Spinal cord (tissue), 10 donors: Measurements from ENCODE around the gene ARL13A. TPM values are rescaled to one million over a fixed set of nuclear protein-coding genes. Genes with fewer than 3 reads are reported as not detected.
A peak's percentile ranks its signal among the peaks of the same experiment; 100 is the strongest.

Source experiments
- DNase-seq, 6 donors: peaks; one replicate each; pipeline versions ENCODE4 v3.0.0 to v3.0.0-alpha.2; 2013 to 2015; ENCODE audit warnings: low spot score in 6 of 6, low read depth in 4 of 6
- H3K27ac ChIP-seq: one replicate; pipeline ENCODE4 v1.5.1; 2013; ENCODE audit warnings: low read depth, low read length, control low read depth
- H3K27me3 ChIP-seq: one replicate; pipeline ENCODE4 v1.6.1; 2013; ENCODE audit warnings: low read length; ENCODE audit not compliant: control insufficient read depth, insufficient read depth
- H3K36me3 ChIP-seq: one replicate; pipeline ENCODE4 v1.6.1; 2013; ENCODE audit warnings: low read length; ENCODE audit not compliant: control insufficient read depth, insufficient read depth
- H3K4me1 ChIP-seq: one replicate; pipeline ENCODE4 v1.6.1; 2013; ENCODE audit warnings: low read length; ENCODE audit not compliant: control insufficient read depth, insufficient read depth
- H3K4me3 ChIP-seq: one replicate; pipeline ENCODE4 v1.5.1; 2013; ENCODE audit warnings: low read depth, low read length, control low read depth
- H3K9me3 ChIP-seq: one replicate; pipeline ENCODE4 v1.6.1; 2013; ENCODE audit warnings: low read length; ENCODE audit not compliant: control insufficient read depth, insufficient read depth
- WGBS: methylation state at CpG from one replicate; pipeline ENCODE4 v1.1.5; 2013; ENCODE audit warnings: missing lambda C conversion rate; ENCODE audit not compliant: insufficient coverage; 5-methylcytosine and 5-hydroxymethylcytosine counted together
- long read RNA-seq, 4 donors: transcript quantifications; one replicate each; lab custom pipeline, GENCODE V29; 2026
- polyA plus RNA-seq, 2 donors: library from polyadenylated mRNA; unstranded; fragments of 120-200 nt; gene quantifications; one replicate each; pipeline ENCODE4 v1.2.1, GENCODE V29; 2013; ENCODE audit not compliant: insufficient read length in 2 of 2
- total RNA-seq, 2 donors: library from RNA; depleted of rRNA in 1 of 2; stranded (reverse); fragments of 120-200 nt in 1 of 2; fragments of >200 nt in 1 of 2; gene quantifications; one replicate each; pipeline versions ENCODE4 v1.2.3 to v1.2.4, GENCODE V29; 2013 to 2014
- donor health status: healthy.

ARL13A gene
- total RNA-seq (not detected), polyA plus RNA-seq (under 1 TPM; 0.24 to 0.39 TPM)
- long read RNA-seq, donor 1, result 0 reads
- long read RNA-seq, donor 2, result 0 reads
- long read RNA-seq, donor 3, result 0 reads
- long read RNA-seq, donor 4, result 0 reads

- Histone ChIP-seq H3K36me3 (no peaks in the 10 kb centered on the region), H3K27ac (no peak within 1 kb of the TSS), H3K4me1 (no peaks in the 10 kb centered on the region), H3K4me3 (no peak within 1 kb of the TSS), H3K9me3 (no peaks in the 10 kb centered on the region), H3K27me3 (no peaks in the 10 kb centered on the region)
- WGBS, result 71% methylated on average over 1 of the region's 2 CpGs
- DNase-seq, result no peak
Measured at GRCh38 chrX:100969408-100969807, at the start of gene ARL13A. Gene ARL13A (plus strand): TSS chrX:100969708. CDS start chrX:100973690, 3,982 bp downstream.

GRCh38 chrX:100924375-100924774 lies 45.1 kb upstream of the ARL13A start:
- no CpG with 5 or more reads among the region's 3 CpGs for WGBS
- H3K4me1 ChIP-seq, result peaks cover 9% of the 10 kb centered on the region
- H3K4me3 ChIP-seq, result no peak overlapping the region
- no peak for DNase-seq
- H3K27ac ChIP-seq, result no peak overlapping the region
- H3K27me3 ChIP-seq, result peaks cover 5% of the 10 kb centered on the region
- H3K9me3 ChIP-seq, result no peaks in the 10 kb centered on the region
- no peaks in the 10 kb centered on the region for H3K36me3 ChIP-seq

- DNase-seq, result no peak
- 71% methylated on average over 1 of the region's 2 CpGs for WGBS
- H3K4me3 ChIP-seq, result no peak overlapping the region
- no peaks in the 10 kb centered on the region for H3K36me3 ChIP-seq
- no peak overlapping the region for H3K27ac ChIP-seq
- peaks cover 10% of the 10 kb centered on the region for H3K4me1 ChIP-seq
- H3K27me3 ChIP-seq, result peaks cover 5% of the 10 kb centered on the region
- no peaks in the 10 kb centered on the region for H3K9me3 ChIP-seq
Measured at GRCh38 chrX:100926453-100926852, 43.1 kb upstream of the ARL13A start.

GRCh38 chrX:100928660-100929613 lies 40.6 kb upstream of the ARL13A start, which contains the start of gene XKRX:
Gene XKRX (minus strand): TSS chrX:100928917. CDS start chrX:100928304, 613 bp downstream.
- Histone ChIP-seq H3K4me3 (peak within 1 kb of the TSS; percentile 18), H3K27me3 (peaks cover 5% of the 10 kb centered on the region), H3K9me3 (no peaks in the 10 kb centered on the region), H3K4me1 (peaks cover 10% of the 10 kb centered on the region), H3K27ac (no peak within 1 kb of the TSS), H3K36me3 (no peaks in the 10 kb centered on the region)
- 26% methylated on average over 47 of the region's 51 CpGs for WGBS
- DNase-seq, result peak in 2 of 6 donors; percentile 20 to 44

- Histone ChIP-seq H3K36me3 (no peaks in the 10 kb centered on the region), H3K9me3 (no peaks in the 10 kb centered on the region), H3K27me3 (peaks cover 5% of the 10 kb centered on the region), H3K4me1 (peaks cover 10% of the 10 kb centered on the region), H3K27ac (no peak overlapping the region), H3K4me3 (no peak overlapping the region)
- no peak for DNase-seq
- WGBS, result 78% methylated on average over 4 of the region's 4 CpGs
Measured at GRCh38 chrX:100931218-100931924, 38.1 kb upstream of the ARL13A start.

- 86% methylated on average over 1 of the region's 3 CpGs for WGBS
- Histone ChIP-seq H3K4me1 (peaks cover 10% of the 10 kb centered on the region), H3K9me3 (no peaks in the 10 kb centered on the region), H3K36me3 (no peaks in the 10 kb centered on the region), H3K27ac (no peak overlapping the region), H3K27me3 (peaks cover 5% of the 10 kb centered on the region), H3K4me3 (no peak overlapping the region)
- DNase-seq, result no peak
Measured at GRCh38 chrX:100931925-100932285, 37.6 kb upstream of the ARL13A start.

GRCh38 chrX:100935767-100936166 lies 33.7 kb upstream of the ARL13A start:
- H3K27ac ChIP-seq, result no peak overlapping the region
- no peak overlapping the region for H3K4me3 ChIP-seq
- DNase-seq, result no peak
- no peaks in the 10 kb centered on the region for H3K9me3 ChIP-seq
- no peaks in the 10 kb centered on the region for H3K4me1 ChIP-seq
- H3K36me3 ChIP-seq, result no peaks in the 10 kb centered on the region
- no CpG with 5 or more reads among the region's 2 CpGs for WGBS
- H3K27me3 ChIP-seq, result no peaks in the 10 kb centered on the region

- Histone ChIP-seq H3K9me3 (no peaks in the 10 kb centered on the region), H3K4me3 (no peak overlapping the region), H3K27me3 (no peaks in the 10 kb centered on the region), H3K36me3 (no peaks in the 10 kb centered on the region), H3K27ac (no peak overlapping the region), H3K4me1 (no peaks in the 10 kb centered on the region)
- DNase-seq, result no peak
- 64% methylated on average over 3 of the region's 4 CpGs for WGBS
Measured at GRCh38 chrX:100939333-100939732, 30.2 kb upstream of the ARL13A start.

- H3K27me3 ChIP-seq, result no peaks in the 10 kb centered on the region
- no peak overlapping the region for H3K4me3 ChIP-seq
- WGBS, result 87% methylated on average over 3 of the region's 3 CpGs
Measured at GRCh38 chrX:100944601-100945000, 24.9 kb upstream of the ARL13A start.

More at GRCh38 chrX:100944601-100945000, 24.9 kb upstream of the ARL13A start:
- H3K27ac ChIP-seq, result no peak overlapping the region
- H3K36me3 ChIP-seq, result no peaks in the 10 kb centered on the region
- no peaks in the 10 kb centered on the region for H3K9me3 ChIP-seq
- no peak for DNase-seq
- no peaks in the 10 kb centered on the region for H3K4me1 ChIP-seq
